ENCODE measurements around the gene TTYH3. TPM values are rescaled to one million over a fixed set of nuclear protein-coding genes. Genes with fewer than 3 reads are reported as not detected.

The TTYH3 gene
- total RNA-seq, 1 experiment from 2014 or later, result 178 TPM

DNA sequence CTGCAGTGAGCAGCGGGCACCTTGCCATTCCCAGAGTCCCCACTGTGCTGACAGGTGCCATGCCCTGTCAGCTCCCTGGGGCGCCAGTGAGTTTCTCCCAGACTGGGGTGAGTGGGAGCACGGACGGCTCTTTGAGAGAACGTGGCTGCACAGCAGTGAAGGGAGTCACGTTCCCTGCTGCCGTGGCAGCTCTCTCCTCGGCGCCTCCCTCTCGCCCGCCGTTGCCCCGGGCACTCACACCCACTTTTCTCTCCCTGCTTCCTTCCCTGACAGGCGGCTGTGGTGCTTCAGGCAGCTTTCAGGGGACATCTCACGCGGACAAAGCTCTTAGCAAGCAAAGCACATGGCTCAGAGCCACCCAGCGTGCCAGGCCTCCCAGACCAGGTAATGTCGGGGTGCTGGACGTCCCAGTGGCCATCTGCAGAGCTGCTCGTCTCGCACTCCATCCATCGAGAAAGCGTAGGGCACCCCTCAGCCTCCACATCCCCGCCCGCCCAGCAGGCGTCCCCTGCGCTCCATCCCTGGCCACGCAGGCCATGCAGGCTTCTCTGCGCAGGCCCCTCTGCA, 27.1 kb upstream of the TTYH3 start:
- H3K9me3 Mint-ChIP-seq, result no peaks in the 10 kb centered on the region
- TF ChIP-seq, protein P1, sequence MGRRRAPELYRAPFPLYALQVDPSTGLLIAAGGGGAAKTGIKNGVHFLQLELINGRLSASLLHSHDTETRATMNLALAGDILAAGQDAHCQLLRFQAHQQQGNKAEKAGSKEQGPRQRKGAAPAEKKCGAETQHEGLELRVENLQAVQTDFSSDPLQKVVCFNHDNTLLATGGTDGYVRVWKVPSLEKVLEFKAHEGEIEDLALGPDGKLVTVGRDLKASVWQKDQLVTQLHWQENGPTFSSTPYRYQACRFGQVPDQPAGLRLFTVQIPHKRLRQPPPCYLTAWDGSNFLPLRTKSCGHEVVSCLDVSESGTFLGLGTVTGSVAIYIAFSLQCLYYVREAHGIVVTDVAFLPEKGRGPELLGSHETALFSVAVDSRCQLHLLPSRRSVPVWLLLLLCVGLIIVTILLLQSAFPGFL (CRISPR knock-in tag; IDR thresholded peaks at IDR 0.05; ENCODE audit: borderline replicate concordance), result no peak
- no peak for TF ChIP-seq NR1H2 (CRISPR knock-in tag; IDR thresholded peaks at IDR 0.05)
- TF ChIP-seq, protein P2, sequence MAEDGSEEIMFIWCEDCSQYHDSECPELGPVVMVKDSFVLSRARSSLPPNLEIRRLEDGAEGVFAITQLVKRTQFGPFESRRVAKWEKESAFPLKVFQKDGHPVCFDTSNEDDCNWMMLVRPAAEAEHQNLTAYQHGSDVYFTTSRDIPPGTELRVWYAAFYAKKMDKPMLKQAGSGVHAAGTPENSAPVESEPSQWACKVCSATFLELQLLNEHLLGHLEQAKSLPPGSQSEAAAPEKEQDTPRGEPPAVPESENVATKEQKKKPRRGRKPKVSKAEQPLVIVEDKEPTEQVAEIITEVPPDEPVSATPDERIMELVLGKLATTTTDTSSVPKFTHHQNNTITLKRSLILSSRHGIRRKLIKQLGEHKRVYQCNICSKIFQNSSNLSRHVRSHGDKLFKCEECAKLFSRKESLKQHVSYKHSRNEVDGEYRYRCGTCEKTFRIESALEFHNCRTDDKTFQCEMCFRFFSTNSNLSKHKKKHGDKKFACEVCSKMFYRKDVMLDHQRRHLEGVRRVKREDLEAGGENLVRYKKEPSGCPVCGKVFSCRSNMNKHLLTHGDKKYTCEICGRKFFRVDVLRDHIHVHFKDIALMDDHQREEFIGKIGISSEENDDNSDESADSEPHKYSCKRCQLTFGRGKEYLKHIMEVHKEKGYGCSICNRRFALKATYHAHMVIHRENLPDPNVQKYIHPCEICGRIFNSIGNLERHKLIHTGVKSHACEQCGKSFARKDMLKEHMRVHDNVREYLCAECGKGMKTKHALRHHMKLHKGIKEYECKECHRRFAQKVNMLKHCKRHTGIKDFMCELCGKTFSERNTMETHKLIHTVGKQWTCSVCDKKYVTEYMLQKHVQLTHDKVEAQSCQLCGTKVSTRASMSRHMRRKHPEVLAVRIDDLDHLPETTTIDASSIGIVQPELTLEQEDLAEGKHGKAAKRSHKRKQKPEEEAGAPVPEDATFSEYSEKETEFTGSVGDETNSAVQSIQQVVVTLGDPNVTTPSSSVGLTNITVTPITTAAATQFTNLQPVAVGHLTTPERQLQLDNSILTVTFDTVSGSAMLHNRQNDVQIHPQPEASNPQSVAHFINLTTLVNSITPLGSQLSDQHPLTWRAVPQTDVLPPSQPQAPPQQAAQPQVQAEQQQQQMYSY (CRISPR knock-in tag; IDR thresholded peaks at IDR 0.05), result no peak
- TF ChIP-seq, protein P3, sequence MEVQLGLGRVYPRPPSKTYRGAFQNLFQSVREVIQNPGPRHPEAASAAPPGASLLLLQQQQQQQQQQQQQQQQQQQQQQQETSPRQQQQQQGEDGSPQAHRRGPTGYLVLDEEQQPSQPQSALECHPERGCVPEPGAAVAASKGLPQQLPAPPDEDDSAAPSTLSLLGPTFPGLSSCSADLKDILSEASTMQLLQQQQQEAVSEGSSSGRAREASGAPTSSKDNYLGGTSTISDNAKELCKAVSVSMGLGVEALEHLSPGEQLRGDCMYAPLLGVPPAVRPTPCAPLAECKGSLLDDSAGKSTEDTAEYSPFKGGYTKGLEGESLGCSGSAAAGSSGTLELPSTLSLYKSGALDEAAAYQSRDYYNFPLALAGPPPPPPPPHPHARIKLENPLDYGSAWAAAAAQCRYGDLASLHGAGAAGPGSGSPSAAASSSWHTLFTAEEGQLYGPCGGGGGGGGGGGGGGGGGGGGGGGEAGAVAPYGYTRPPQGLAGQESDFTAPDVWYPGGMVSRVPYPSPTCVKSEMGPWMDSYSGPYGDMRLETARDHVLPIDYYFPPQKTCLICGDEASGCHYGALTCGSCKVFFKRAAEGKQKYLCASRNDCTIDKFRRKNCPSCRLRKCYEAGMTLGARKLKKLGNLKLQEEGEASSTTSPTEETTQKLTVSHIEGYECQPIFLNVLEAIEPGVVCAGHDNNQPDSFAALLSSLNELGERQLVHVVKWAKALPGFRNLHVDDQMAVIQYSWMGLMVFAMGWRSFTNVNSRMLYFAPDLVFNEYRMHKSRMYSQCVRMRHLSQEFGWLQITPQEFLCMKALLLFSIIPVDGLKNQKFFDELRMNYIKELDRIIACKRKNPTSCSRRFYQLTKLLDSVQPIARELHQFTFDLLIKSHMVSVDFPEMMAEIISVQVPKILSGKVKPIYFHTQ (CRISPR knock-in tag; IDR thresholded peaks at IDR 0.05), result no peak
- TF ChIP-seq, protein P4, sequence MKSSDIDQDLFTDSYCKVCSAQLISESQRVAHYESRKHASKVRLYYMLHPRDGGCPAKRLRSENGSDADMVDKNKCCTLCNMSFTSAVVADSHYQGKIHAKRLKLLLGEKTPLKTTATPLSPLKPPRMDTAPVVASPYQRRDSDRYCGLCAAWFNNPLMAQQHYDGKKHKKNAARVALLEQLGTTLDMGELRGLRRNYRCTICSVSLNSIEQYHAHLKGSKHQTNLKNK (CRISPR knock-in tag; IDR thresholded peaks at IDR 0.05), result no peak
- TF ChIP-seq ATF1 (CRISPR knock-in tag; IDR thresholded peaks at IDR 0.05), result no peak
- no peak for TF ChIP-seq ZNF232 (CRISPR knock-in tag; IDR thresholded peaks at IDR 0.05)
- TF ChIP-seq, protein P5, sequence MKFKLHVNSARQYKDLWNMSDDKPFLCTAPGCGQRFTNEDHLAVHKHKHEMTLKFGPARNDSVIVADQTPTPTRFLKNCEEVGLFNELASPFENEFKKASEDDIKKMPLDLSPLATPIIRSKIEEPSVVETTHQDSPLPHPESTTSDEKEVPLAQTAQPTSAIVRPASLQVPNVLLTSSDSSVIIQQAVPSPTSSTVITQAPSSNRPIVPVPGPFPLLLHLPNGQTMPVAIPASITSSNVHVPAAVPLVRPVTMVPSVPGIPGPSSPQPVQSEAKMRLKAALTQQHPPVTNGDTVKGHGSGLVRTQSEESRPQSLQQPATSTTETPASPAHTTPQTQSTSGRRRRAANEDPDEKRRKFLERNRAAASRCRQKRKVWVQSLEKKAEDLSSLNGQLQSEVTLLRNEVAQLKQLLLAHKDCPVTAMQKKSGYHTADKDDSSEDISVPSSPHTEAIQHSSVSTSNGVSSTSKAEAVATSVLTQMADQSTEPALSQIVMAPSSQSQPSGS (CRISPR knock-in tag; IDR thresholded peaks at IDR 0.05; ENCODE audit: borderline replicate concordance, low read depth), result no peak
- no peak for TF ChIP-seq ZNF121 (CRISPR knock-in tag; IDR thresholded peaks at IDR 0.05)
- TF ChIP-seq, protein P6, sequence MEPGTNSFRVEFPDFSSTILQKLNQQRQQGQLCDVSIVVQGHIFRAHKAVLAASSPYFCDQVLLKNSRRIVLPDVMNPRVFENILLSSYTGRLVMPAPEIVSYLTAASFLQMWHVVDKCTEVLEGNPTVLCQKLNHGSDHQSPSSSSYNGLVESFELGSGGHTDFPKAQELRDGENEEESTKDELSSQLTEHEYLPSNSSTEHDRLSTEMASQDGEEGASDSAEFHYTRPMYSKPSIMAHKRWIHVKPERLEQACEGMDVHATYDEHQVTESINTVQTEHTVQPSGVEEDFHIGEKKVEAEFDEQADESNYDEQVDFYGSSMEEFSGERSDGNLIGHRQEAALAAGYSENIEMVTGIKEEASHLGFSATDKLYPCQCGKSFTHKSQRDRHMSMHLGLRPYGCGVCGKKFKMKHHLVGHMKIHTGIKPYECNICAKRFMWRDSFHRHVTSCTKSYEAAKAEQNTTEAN (CRISPR knock-in tag; IDR thresholded peaks at IDR 0.05), result no peak
- TF ChIP-seq ZBTB21 (CRISPR knock-in tag; IDR thresholded peaks at IDR 0.05; ENCODE audit: borderline replicate concordance), result no peak
- TF ChIP-seq, protein P7, sequence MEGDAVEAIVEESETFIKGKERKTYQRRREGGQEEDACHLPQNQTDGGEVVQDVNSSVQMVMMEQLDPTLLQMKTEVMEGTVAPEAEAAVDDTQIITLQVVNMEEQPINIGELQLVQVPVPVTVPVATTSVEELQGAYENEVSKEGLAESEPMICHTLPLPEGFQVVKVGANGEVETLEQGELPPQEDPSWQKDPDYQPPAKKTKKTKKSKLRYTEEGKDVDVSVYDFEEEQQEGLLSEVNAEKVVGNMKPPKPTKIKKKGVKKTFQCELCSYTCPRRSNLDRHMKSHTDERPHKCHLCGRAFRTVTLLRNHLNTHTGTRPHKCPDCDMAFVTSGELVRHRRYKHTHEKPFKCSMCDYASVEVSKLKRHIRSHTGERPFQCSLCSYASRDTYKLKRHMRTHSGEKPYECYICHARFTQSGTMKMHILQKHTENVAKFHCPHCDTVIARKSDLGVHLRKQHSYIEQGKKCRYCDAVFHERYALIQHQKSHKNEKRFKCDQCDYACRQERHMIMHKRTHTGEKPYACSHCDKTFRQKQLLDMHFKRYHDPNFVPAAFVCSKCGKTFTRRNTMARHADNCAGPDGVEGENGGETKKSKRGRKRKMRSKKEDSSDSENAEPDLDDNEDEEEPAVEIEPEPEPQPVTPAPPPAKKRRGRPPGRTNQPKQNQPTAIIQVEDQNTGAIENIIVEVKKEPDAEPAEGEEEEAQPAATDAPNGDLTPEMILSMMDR (IDR thresholded peaks at IDR 0.05), result no peak
- no peaks in the 10 kb centered on the region for H3K27me3 Mint-ChIP-seq (ENCODE audit: low read depth)
- POLR2A ChIA-PET, result no interaction called here
- CTCF ChIA-PET, result interaction anchor here (0.5 to 3.5 kb wide), 10 partner anchors 12 to 353 kb away, joined by 3 to 13 read pairs (median 4); no protein-coding TSS in a partner anchor
- H3K36me3 Mint-ChIP-seq, result no peaks in the 10 kb centered on the region
- no peak overlapping the region for H3K27ac Mint-ChIP-seq
- peaks cover 6% of the 10 kb centered on the region for H3K4me1 Mint-ChIP-seq
- ATAC-seq (no peak), DNase-seq (ENCODE audit: low spot score) (no peak)
- no peak overlapping the region for H3K4me3 Mint-ChIP-seq
